ENCODE results near the gene EIF1.

- TF ChIP-seq EZH2 (IDR thresholded peaks at IDR 0.05; ENCODE audit: low read length) (no peak), CTCF (optimal IDR thresholded peaks at IDR 0.05 in 1 of 3, IDR thresholded peaks at IDR 0.05 in 1 of 3, conservative IDR thresholded peaks at IDR 0.05 in 1 of 3; ENCODE audit: extremely low read depth in 1 of 3, insufficient read depth in 2 of 3, low read length in 3 of 3) (no peak)
Measured at GRCh38 chr17:41660221-41660711, 28.4 kb upstream of the EIF1 start.
